ENCODE measurements around the gene LTF. TPM values are rescaled to one million over a fixed set of nuclear protein-coding genes. Genes with fewer than 3 reads are reported as not detected.

Gene LTF
- total RNA-seq, 1 experiment from 2014 or later, result not detected

GRCh38 chr3:46413951-46414350 lies 50.8 kb downstream of the LTF start:
- no peaks in the 10 kb centered on the region for H3K79me2 ChIP-seq (ENCODE audit: insufficient read depth, low read length)
- ATAC-seq, result no peak
- intact Hi-C loops (cut with micrococcal nuclease), result no loop called here
- no peak overlapping the region for H3K4me3 ChIP-seq (replicated peaks in 1 of 2; ENCODE audit: low read depth in 1 of 2, low read length in 2 of 2)
- H3K9me3 ChIP-seq (ENCODE audit: control insufficient read depth in 1 of 2, insufficient read depth in 1 of 2, low read depth in 1 of 2, low read length in 2 of 2), result no peaks in the 10 kb centered on the region
- H3K9me2 ChIP-seq (ENCODE audit: insufficient read depth), result no peaks in the 10 kb centered on the region
- no TSS peak for BruUV-seq (replicated peaks)
- no peak overlapping the region for H3K4me2 ChIP-seq (ENCODE audit: low read length)
- H3K27me3 ChIP-seq (ENCODE audit: insufficient read depth, low read length), result no peaks in the 10 kb centered on the region
- no peak overlapping the region for H3K27ac ChIP-seq (ENCODE audit: low read depth, low read length)
- H2AFZ ChIP-seq (ENCODE audit: low read depth, low read length, poor library complexity, severe bottlenecking), result no peak overlapping the region
- ChIA-PET CTCF (no interaction called here), RAD21 (ENCODE audit: low non-redundant PET in 1 of 2, low total read pairs in 2 of 2, uncharacterized antibody in 2 of 2, unreplicated experiment in 2 of 2) (no interaction called here), POLR2A (no interaction called here)
- no peak for TF ChIP-seq EZH2phosphoT487 (IDR thresholded peaks at IDR 0.05; ENCODE audit: borderline replicate concordance)
- no peak for TF ChIP-seq ELF1 (IDR thresholded peaks at IDR 0.05; ENCODE audit: borderline replicate concordance, low read depth)
- TF ChIP-seq TCF7L2 (IDR thresholded peaks at IDR 0.05; ENCODE audit: borderline replicate concordance, extremely low read depth, insufficient read depth, insufficient read length), result no peak
- TF ChIP-seq EZH2 (IDR thresholded peaks at IDR 0.05), result no peak
- no peak for TF ChIP-seq ZFX (IDR thresholded peaks at IDR 0.05)
- no peak for TF ChIP-seq SP1 (IDR thresholded peaks at IDR 0.05; ENCODE audit: low read depth)
- no peak for TF ChIP-seq MAX (IDR thresholded peaks at IDR 0.05)
- no peak for TF ChIP-seq JUND (IDR thresholded peaks at IDR 0.05)
- TF ChIP-seq RAD21 (IDR thresholded peaks at IDR 0.05; ENCODE audit: low read depth), result no peak
- no peak for TF ChIP-seq FOSL1 (IDR thresholded peaks at IDR 0.05; ENCODE audit: low read depth)
- no peak for TF ChIP-seq SRF (IDR thresholded peaks at IDR 0.05; ENCODE audit: low read depth)
- no peak for TF ChIP-seq SIN3A (IDR thresholded peaks at IDR 0.05; ENCODE audit: low read depth)
- H3K36me3 ChIP-seq (ENCODE audit: control insufficient read depth in 1 of 2, insufficient read depth in 2 of 2, low read length in 2 of 2), result no peaks in the 10 kb centered on the region
- DNase-seq (ENCODE audit: low read depth, low spot score), result no peak
- no peaks in the 10 kb centered on the region for H4K20me1 ChIP-seq (ENCODE audit: insufficient read depth)
- H3K4me1 ChIP-seq (ENCODE audit: control insufficient read depth in 1 of 2, insufficient read depth in 2 of 2, low read length in 2 of 2), result no peaks in the 10 kb centered on the region
- H3K9ac ChIP-seq (ENCODE audit: low read length), result no peak overlapping the region

DNA sequence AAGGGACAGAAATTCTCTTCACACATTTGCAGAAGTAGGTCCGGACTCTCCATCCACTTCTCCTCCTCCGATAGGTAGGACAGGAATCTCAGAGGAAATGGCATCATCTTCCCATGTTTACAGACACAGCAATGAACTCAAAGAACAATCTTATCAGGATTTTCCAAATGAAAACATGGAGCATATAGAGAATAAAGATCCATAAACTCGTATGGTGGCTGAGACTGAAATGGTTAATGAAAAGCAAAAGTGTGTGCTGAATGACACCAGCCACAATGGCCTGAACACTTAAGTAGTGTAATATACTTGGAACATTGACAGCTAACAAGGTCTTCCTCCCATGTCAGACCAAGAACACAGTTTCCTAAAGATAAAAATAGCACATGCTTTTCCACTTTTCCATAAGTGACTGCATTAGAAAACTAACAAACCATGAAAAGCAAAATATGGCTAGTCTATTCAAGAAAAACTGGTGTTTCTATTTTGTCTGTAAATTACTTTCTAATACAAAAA lies 51.9 kb downstream of the LTF start:
- H3K79me2 ChIP-seq (ENCODE audit: insufficient read depth, low read length), result no peaks in the 10 kb centered on the region
- no peaks in the 10 kb centered on the region for H3K4me1 ChIP-seq (ENCODE audit: control insufficient read depth in 1 of 2, insufficient read depth in 2 of 2, low read length in 2 of 2)
- H3K27me3 ChIP-seq (ENCODE audit: insufficient read depth, low read length), result no peaks in the 10 kb centered on the region
- no peak overlapping the region for H3K27ac ChIP-seq (ENCODE audit: low read depth, low read length)
- ChIA-PET RAD21 (ENCODE audit: low non-redundant PET in 1 of 2, low total read pairs in 2 of 2, uncharacterized antibody in 2 of 2, unreplicated experiment in 2 of 2) (no interaction called here), CTCF (no interaction called here), POLR2A (no interaction called here)
- DNase-seq (ENCODE audit: low read depth, low spot score), result no peak
- no peaks in the 10 kb centered on the region for H3K9me2 ChIP-seq (ENCODE audit: insufficient read depth)
- no peak for ATAC-seq
- H3K9ac ChIP-seq (ENCODE audit: low read length), result no peak overlapping the region
- no TSS peak for BruUV-seq (replicated peaks)
- H3K4me2 ChIP-seq (ENCODE audit: low read length), result no peak overlapping the region
- no peak overlapping the region for H2AFZ ChIP-seq (ENCODE audit: low read depth, low read length, poor library complexity, severe bottlenecking)
- TF ChIP-seq SRF (IDR thresholded peaks at IDR 0.05; ENCODE audit: low read depth) (no peak), JUND (IDR thresholded peaks at IDR 0.05) (no peak), YY1 (IDR thresholded peaks at IDR 0.05; ENCODE audit: extremely low read depth, insufficient replicate concordance, low read depth, low read length) (no peak), TCF7L2 (IDR thresholded peaks at IDR 0.05; ENCODE audit: borderline replicate concordance, extremely low read depth, insufficient read depth, insufficient read length) (no peak), EGR1 (IDR thresholded peaks at IDR 0.05; ENCODE audit: low read depth) (no peak), FOSL1 (IDR thresholded peaks at IDR 0.05; ENCODE audit: low read depth) (no peak), CBX3 (IDR thresholded peaks at IDR 0.05; ENCODE audit: low read depth) (no peak), EZH2 (IDR thresholded peaks at IDR 0.05) (no peak), ELF1 (IDR thresholded peaks at IDR 0.05; ENCODE audit: borderline replicate concordance, low read depth) (no peak), EZH2phosphoT487 (IDR thresholded peaks at IDR 0.05; ENCODE audit: borderline replicate concordance) (no peak), SP1 (IDR thresholded peaks at IDR 0.05; ENCODE audit: low read depth) (no peak), ZNF274 (IDR thresholded peaks at IDR 0.05; ENCODE audit: low read depth, low read length) (no peak)
- TF ChIP-seq, protein P1, sequence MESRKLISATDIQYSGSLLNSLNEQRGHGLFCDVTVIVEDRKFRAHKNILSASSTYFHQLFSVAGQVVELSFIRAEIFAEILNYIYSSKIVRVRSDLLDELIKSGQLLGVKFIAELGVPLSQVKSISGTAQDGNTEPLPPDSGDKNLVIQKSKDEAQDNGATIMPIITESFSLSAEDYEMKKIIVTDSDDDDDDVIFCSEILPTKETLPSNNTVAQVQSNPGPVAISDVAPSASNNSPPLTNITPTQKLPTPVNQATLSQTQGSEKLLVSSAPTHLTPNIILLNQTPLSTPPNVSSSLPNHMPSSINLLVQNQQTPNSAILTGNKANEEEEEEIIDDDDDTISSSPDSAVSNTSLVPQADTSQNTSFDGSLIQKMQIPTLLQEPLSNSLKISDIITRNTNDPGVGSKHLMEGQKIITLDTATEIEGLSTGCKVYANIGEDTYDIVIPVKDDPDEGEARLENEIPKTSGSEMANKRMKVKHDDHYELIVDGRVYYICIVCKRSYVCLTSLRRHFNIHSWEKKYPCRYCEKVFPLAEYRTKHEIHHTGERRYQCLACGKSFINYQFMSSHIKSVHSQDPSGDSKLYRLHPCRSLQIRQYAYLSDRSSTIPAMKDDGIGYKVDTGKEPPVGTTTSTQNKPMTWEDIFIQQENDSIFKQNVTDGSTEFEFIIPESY (IDR thresholded peaks at IDR 0.05; ENCODE audit: extremely low read depth, insufficient replicate concordance, low read length), result no peak
- no peaks in the 10 kb centered on the region for H3K36me3 ChIP-seq (ENCODE audit: control insufficient read depth in 1 of 2, insufficient read depth in 2 of 2, low read length in 2 of 2)
- intact Hi-C loops (cut with micrococcal nuclease), result no loop called here
- no peaks in the 10 kb centered on the region for H4K20me1 ChIP-seq (ENCODE audit: insufficient read depth)
- H3K9me3 ChIP-seq (ENCODE audit: control insufficient read depth in 1 of 2, insufficient read depth in 1 of 2, low read depth in 1 of 2, low read length in 2 of 2), result no peaks in the 10 kb centered on the region
- no peak overlapping the region for H3K4me3 ChIP-seq (replicated peaks in 1 of 2; ENCODE audit: low read depth in 1 of 2, low read length in 2 of 2)
